GM19397 (cell line): ENCODE measurements around the gene MNAT1.
"Not testable (repeated sequence)": the region's sequence is repeated elsewhere in the genome, so short reads cannot be mapped to it uniquely, and the experiment has no call there.

Experiments
- ATAC-seq: cut with Tn5 transposase; IDR thresholded peaks from one replicate; pipeline ENCODE4 v1.9.1; 2021; ENCODE audit warnings: mild to moderate bottlenecking, moderate library complexity; ENCODE audit not compliant: unreplicated experiment

Gene MNAT1

DNA sequence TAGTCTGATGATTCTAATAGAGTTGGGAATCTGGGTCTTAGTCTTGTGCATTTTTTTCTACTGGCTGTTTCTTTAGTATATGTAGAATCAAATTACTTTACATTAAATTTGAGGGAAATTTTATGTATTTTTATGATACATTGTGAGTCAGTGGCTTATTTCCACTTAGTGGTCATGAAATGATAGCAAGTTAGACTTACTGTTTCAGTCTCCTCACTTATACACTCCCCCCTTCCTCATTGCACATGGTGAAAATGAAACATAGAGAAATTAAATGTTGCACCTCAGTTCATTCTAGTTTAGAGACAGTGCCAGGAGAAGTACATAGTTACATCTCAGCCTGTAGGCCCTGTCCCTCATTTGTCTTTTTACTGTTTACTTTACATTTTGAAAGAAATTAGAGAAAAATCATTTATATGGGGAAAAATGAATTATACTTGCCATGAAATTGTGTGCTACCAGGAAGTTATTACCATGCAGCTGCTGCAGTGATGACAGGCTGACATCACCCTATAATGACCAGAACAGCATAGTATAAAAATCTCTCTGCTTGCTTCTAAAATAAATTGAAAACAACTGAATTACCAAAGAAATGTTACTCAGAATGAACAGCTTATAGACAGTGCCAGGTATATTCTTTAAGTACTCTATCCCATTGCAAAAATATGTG lies 133.1 kb downstream of the MNAT1 start:
- ATAC-seq = no peak

- ATAC-seq = no peak
These were observed 143.6 kb downstream of the MNAT1 start for GRCh38 chr14:60878121-60878520.

GRCh38 chr14:60878536-60878935 lies 144.0 kb downstream of the MNAT1 start:
- ATAC-seq = no peak

DNA sequence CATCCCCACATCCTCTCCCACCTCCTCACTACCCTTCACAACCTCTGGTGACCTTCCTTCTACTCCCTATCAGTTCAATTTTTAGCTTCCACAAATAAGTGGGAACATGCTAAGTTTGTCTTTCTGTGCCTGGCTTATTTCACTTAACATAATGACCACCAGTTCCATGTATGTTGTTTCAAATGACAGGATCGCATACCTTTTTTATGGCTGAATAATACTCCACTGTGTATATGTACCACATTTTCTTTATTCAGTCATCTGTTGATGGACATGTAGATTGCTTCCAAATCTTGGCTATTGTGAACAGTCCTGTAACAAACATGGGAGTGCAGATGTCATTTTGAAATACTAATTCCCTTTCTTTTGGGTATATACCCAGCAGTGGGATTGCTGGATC lies 147.7 kb downstream of the MNAT1 start:
- ATAC-seq = no peak

DNA sequence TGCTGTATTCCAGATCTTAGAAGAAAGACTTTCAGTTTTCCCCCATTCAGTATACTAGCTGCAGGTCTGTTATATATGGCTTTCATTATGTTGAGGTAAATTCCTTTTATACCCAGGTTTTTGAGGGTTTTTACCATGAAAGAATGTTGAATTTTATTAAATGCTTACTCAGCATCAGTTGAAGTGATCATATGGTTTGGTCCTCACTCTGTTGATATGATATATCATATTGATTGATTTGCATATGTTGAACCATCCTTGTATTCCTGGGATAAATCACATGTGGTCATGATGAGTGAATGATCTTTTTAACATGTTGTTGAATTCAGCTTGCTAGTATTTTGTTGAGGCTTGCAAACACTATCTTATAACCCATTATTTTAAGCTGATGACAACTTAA lies 149.6 kb downstream of the MNAT1 start:
- ATAC-seq = no peak

GRCh38 chr14:60890636-60891035 lies 156.1 kb downstream of the MNAT1 start:
- ATAC-seq = not testable (repeated sequence)

DNA sequence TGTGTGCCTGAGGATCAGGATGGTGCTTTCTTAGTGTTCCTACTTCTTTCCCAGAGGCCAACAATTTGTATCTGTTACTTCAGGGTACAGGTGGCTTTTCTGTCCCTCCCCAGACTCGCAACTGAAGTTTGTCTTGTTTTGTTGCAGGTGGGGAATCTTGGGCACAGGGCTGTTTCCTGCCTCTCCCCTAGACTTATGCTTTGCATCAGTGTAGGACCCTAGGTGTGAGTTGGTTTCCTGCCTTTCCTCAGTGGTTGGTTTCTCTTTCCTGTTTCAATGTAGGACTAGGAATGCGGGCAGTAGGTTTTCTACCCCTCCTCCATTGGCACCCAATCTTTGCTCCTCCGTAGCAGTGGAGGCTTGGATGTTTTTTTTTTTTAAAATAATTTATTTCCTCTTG lies 159.3 kb downstream of the MNAT1 start:
- no peak for ATAC-seq

GRCh38 chr14:60904381-60904780 lies 169.8 kb downstream of the MNAT1 start:
- no peak for ATAC-seq

- no peak for ATAC-seq
These were observed 171.4 kb downstream of the MNAT1 start for GRCh38 chr14:60905923-60906322.

DNA sequence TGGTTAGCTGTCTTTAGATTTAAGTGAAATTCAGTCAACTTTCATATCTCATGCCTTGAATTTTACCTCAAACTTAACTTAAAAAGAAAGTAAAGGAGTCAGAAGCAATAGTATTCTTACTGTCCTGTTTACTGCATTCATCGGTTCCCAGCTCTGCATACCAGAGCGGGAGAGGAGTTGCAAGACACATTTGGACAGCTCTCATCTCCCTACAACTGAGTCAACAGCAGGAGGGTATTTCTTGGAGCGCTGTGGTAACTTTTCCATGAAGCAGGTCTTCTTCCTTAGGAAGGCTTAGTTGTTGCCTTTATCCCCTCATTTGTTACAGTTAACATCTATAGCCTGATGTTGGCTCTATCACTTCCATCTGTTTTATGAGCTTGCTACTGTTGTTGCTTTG lies 181.2 kb downstream of the MNAT1 start:
- no peak for ATAC-seq

DNA sequence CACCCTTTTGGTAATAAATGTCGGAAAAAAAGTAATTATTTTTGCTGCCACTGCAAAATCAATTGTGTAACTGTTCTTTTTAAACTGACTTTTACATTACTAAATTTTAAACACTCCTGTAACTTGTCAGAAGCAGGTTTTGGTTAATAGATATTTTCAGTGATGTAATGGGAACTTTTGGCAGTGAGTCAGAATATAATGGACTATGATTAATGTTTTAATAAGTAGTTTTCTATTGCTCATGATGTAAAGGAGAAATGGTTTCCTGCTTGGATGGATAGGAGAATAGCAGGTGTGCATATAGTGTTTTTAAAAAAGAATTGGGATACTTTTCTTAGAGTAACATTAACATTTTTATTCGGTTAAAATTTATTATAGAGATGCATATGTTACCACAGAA lies 187.5 kb downstream of the MNAT1 start:
- ATAC-seq = no peak

DNA sequence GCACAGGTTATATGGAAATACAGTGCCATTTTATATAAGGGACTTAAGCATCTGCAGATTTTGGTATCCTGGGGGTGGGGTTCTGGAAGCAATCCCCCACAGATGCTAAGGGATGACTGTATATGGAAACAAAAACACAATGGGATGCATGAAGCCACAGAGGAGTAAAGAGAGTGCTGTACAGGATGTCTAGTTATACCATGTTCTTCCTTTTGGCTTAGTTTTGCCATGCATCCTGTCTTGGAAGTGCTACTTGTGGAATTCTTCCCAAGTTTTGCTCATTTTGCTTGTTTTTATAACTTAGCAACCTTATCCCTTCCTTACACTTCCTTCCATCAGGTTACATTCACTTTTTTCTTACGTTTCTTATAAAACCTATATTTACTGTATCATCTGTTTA lies 190.7 kb downstream of the MNAT1 start:
- no peak for ATAC-seq

- peak; percentile 96 for ATAC-seq
These were observed 191.4 kb downstream of the MNAT1 start for GRCh38 chr14:60926002-60926401.

- no peak for ATAC-seq
These were observed 196.7 kb downstream of the MNAT1 start for GRCh38 chr14:60931218-60931617.

DNA sequence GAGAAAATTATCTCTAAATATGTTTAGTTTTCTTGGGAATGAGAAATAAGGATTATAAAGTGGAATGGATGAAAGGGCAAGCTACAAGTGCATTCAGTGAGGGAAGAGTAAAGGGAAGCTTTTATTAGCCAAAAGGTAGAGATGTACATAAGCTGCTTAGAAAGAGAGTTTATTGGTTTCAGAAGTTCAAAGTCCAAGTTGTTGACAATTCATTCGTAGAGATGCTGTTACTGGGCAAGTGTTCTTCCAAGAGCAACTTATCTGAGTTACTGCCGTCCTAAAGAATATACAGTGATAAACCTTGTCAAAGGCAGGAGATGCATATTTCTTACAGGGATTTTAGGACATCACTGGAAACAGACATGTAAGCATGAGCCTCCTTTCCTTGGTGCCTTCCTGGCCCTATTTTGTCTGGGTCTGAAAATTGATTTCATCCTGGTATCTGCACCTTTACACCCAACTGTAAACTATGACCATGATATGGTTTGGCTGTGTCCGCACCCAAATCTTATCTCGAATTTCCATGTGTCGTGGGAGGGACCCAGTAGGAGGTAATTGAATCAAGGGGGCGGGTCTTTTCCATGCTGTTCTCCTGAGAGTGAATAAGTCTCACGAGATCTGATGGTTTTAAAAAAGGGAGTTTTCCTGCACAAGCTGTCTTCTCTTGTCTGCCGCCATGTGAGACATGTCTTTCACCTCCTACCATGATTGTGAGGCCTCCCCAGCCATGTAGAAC lies 199.5 kb downstream of the MNAT1 start:
- ATAC-seq = no peak

- no peak for ATAC-seq
These were observed 200.8 kb downstream of the MNAT1 start for GRCh38 chr14:60935319-60935718.

DNA sequence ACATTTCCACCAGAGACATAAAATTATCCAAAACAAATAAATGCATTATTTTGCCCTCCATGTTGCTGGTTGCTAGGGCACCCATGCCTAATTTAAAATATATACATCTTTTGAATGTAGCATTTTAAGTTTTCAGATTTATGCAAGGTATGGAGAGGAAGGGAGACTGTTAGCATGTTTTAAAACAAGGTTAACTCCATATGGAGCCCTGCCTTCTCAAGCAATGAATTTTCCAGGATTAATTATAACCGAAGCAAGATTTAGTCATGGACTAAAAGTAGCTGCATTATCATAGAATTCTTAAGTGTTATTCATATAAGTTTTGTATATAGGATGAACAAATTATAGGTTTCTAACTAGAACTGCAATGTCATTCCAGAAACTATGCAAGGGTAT lies 209.1 kb downstream of the MNAT1 start:
- no peak for ATAC-seq

DNA sequence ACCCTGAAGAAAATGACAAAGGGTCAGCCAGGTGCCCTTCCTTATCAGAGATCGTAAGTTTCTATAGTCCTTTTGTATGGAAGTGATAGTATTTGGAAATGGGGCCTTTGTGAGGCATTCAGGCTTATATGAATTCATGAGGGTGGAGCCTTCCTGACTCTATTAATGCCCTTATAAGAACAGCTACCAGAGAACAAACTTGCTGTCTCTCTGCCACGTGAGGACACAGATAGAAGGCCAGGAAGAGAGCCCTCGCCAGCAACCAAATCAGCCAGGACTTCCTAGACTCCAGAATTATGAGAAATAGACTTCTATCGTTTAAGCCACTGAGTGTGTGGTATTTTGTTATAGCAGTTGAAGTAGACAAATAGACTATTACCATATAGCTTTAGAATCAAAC lies 209.6 kb downstream of the MNAT1 start:
- ATAC-seq = no peak

GRCh38 chr14:60945984-60946383 lies 211.4 kb downstream of the MNAT1 start:
- no peak for ATAC-seq

- ATAC-seq = no peak
These were observed 212.2 kb downstream of the MNAT1 start for GRCh38 chr14:60946773-60947172.

DNA sequence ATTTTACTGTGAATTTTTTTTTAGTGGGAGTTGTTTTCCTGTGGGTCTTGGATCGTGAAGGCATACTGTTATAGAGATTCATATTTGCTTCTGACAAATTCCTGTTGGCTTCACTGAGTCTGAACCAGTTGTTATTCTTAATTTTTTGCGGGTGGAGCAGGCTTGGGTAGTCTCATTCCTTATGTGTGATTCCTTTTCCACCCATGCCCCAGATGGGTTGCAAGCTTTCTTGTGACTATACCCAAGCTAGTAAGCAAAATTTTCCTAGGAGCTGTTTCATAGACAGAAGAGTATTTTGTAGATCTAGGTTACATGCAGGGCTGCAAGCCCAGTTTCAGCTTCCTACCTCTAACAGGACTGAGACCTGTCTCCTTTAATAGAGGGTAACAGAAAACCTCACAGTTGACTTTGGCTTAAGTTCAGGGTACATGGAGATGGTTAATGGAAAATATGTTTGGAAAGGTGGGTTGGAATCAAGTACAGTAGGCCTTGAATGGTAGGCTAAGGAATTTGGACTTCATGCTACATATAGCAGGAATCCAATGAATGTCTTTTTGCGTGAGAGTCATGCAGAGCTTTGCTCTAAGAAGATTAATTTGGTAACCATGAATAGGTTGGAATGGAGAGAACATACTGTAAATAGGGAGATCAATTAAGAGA lies 217.3 kb downstream of the MNAT1 start:
- no peak for ATAC-seq

DNA sequence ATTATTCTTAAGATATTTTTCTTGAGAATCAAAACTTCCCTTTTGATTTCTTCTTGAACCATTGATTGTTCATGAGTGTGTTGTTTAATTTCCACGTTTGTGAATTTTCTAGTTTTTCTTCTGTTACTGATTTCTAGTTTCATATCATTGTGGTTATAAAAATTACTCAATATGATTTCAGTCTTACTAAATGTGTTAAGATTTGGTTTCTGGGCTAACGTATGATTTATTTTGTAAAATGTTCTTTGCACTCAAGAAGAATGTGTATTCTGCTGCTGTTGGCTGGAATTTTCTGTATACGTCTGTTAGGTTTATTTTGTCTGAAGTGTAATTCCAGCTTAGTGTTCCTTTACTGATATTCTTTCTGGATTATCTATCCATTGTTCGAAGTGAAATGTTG lies 221.6 kb downstream of the MNAT1 start:
- ATAC-seq = no peak
